HL-60 (cell line): ENCODE data around the gene MTMR1.

Experiments
- DNase-seq, 2 experiments: peaks; one replicate each; pipeline ENCODE4 v3.0.0-alpha.2; 2010 to 2020; ENCODE audit warnings: low read depth in 1 of 2, low spot score in 1 of 2
- H3K27ac ChIP-seq: fragments of 250-450 bp; sonication (Bioruptor Pico); replicated peaks from 2 replicates; pipeline ENCODE4 v1.5.1; 2020; ENCODE audit warnings: mild to moderate bottlenecking, moderate library complexity
- H3K27me3 ChIP-seq: fragments of 250-450 bp; sonication (Bioruptor Pico); 2 replicates; pipeline ENCODE4 v1.5.1; 2021; ENCODE audit warnings: mild to moderate bottlenecking, moderate library complexity; ENCODE audit not compliant: insufficient read depth, poor library complexity, severe bottlenecking
- H3K4me3 ChIP-seq: replicated peaks from 2 replicates; pipeline ENCODE4 v1.5.1; 2011; ENCODE audit warnings: mild to moderate bottlenecking, control low read depth, low read length; ENCODE audit not compliant: insufficient read depth
- CTCF ChIP-seq: IDR thresholded peaks from one replicate; pipeline ENCODE4 v1.5.1; 2011; ENCODE audit warnings: low read length, control low read depth, inconsistent platforms; ENCODE audit not compliant: insufficient read depth
- GABPA ChIP-seq: IDR thresholded peaks from 2 replicates; pipeline ENCODE4 v1.6.1; 2012; ENCODE audit warnings: low read depth
- POLR2AphosphoS5 ChIP-seq: IDR thresholded peaks from 2 replicates; pipeline ENCODE4 v1.6.1; 2012; ENCODE audit warnings: low read depth
- REST ChIP-seq: IDR thresholded peaks from 2 replicates; pipeline ENCODE4 v1.6.1; 2012; ENCODE audit warnings: low read depth; ENCODE audit not compliant: insufficient replicate concordance
- SPI1 ChIP-seq: IDR thresholded peaks from 2 replicates; pipeline ENCODE4 v1.6.1; 2012; ENCODE audit warnings: low read depth, mild to moderate bottlenecking, borderline replicate concordance
- long read RNA-seq: library from polyadenylated mRNA; unstranded; transcript quantifications from one replicate; pipeline ENCODE4 v2.0.0, GENCODE V29; 2020

The MTMR1 gene
- long read RNA-seq, partial matches to known transcripts: 0 of 3 reads
- long read RNA-seq, other reads (novel, unspliced or antisense): 3 of 3 reads

- H3K4me3 ChIP-seq: peak within 1 kb of the TSS; percentile 58
- TF ChIP-seq SPI1: no peak
- no peak for TF ChIP-seq REST
- no peak for TF ChIP-seq CTCF
- TF ChIP-seq GABPA: no peak
- TF ChIP-seq POLR2AphosphoS5: no peak
- no peaks in the 10 kb centered on the region for H3K27me3 ChIP-seq
- DNase-seq: no peak
- H3K27ac ChIP-seq: peak within 1 kb of the TSS; percentile 57
Measured at GRCh38 chrX:150692831-150693724, at the start of gene MTMR1. Gene MTMR1 (plus strand): TSS chrX:150693396. CDS start chrX:150693531, 135 bp downstream.

- DNase-seq: no peak
- H3K27me3 ChIP-seq: no peaks in the 10 kb centered on the region
- no peak overlapping the region for H3K27ac ChIP-seq
- TF ChIP-seq REST (no peak), GABPA (no peak), POLR2AphosphoS5 (no peak), SPI1 (no peak), CTCF (no peak)
- H3K4me3 ChIP-seq: no peak overlapping the region
Measured at GRCh38 chrX:150643958-150644357, 49.2 kb upstream of the MTMR1 start.

- TF ChIP-seq POLR2AphosphoS5: no peak
- no peak for TF ChIP-seq SPI1
- no peak for TF ChIP-seq REST
- TF ChIP-seq CTCF: no peak
- no peak for TF ChIP-seq GABPA
- DNase-seq: no peak
- no peaks in the 10 kb centered on the region for H3K27me3 ChIP-seq
- no peak overlapping the region for H3K4me3 ChIP-seq
- no peak overlapping the region for H3K27ac ChIP-seq
Measured at GRCh38 chrX:150644422-150644821, 48.8 kb upstream of the MTMR1 start.
